Trophoblast cell (in vitro differentiated cells and primary cell): ENCODE data around the gene GPRIN2.

Experiments used
- DNase-seq, 2 donors: peaks; one replicate each; pipeline ENCODE4 v3.0.0-alpha.2; 2016
- H2AFZ ChIP-seq: 2 replicates; pipeline ENCODE4 v1.6.1; 2013; ENCODE audit warnings: low read length, moderate library complexity, mild to moderate bottlenecking; ENCODE audit not compliant: insufficient read depth, poor library complexity
- H2AK5ac ChIP-seq: 2 replicates; pipeline ENCODE4 v1.6.1; 2013; ENCODE audit warnings: mild to moderate bottlenecking, low read length
- H2BK120ac ChIP-seq: 2 replicates; pipeline ENCODE4 v1.6.1; 2013; ENCODE audit warnings: low read length, mild to moderate bottlenecking, moderate library complexity; ENCODE audit not compliant: insufficient read depth, poor library complexity
- H2BK12ac ChIP-seq: 2 replicates; pipeline ENCODE4 v1.6.1; 2013; ENCODE audit warnings: mild to moderate bottlenecking, low read length, moderate library complexity
- H2BK5ac ChIP-seq: 2 replicates; pipeline ENCODE4 v1.6.1; 2013; ENCODE audit warnings: low read length, low read depth, moderate library complexity, mild to moderate bottlenecking; ENCODE audit not compliant: poor library complexity
- H3K14ac ChIP-seq: 2 replicates; pipeline ENCODE4 v1.6.1; 2013; ENCODE audit warnings: mild to moderate bottlenecking, low read length
- H3K18ac ChIP-seq: 2 replicates; pipeline ENCODE4 v1.6.1; 2013; ENCODE audit warnings: mild to moderate bottlenecking, low read length
- H3K23ac ChIP-seq: 2 replicates; pipeline ENCODE4 v1.6.1; 2013; ENCODE audit warnings: low read length
- H3K27ac ChIP-seq: 2 replicates; pipeline ENCODE4 v1.5.1; 2013; ENCODE audit warnings: low read depth, mild to moderate bottlenecking, inconsistent platforms, low read length, moderate library complexity
- H3K27me3 ChIP-seq: 2 replicates; pipeline ENCODE4 v1.6.1; 2013; ENCODE audit warnings: inconsistent platforms, mild to moderate bottlenecking, low read length, moderate library complexity; ENCODE audit not compliant: insufficient read depth
- H3K36me3 ChIP-seq, 2 experiments: 1 replicate in 1 of 2; 2 replicates in 1 of 2; pipeline ENCODE4 v1.6.1; 2013; ENCODE audit warnings: low read length in 2 of 2, mild to moderate bottlenecking in 2 of 2, moderate library complexity in 1 of 2; ENCODE audit not compliant: insufficient read depth in 2 of 2, control insufficient read depth in 1 of 2
- H3K4ac ChIP-seq: 2 replicates; pipeline ENCODE4 v1.6.1; 2013; ENCODE audit warnings: low read depth, mild to moderate bottlenecking, low read length, moderate library complexity
- H3K4me1 ChIP-seq, 2 experiments: 1 replicate in 1 of 2; 2 replicates in 1 of 2; pipeline ENCODE4 v1.6.1; 2013; ENCODE audit warnings: low read length in 2 of 2, mild to moderate bottlenecking in 2 of 2, moderate library complexity in 1 of 2; ENCODE audit not compliant: insufficient read depth in 2 of 2, control insufficient read depth in 1 of 2
- H3K4me2 ChIP-seq: 2 replicates; pipeline ENCODE4 v1.6.1; 2013; ENCODE audit warnings: inconsistent platforms, mild to moderate bottlenecking, low read length, moderate library complexity
- H3K4me3 ChIP-seq: 2 replicates; pipeline ENCODE4 v1.5.1; 2013; ENCODE audit warnings: mild to moderate bottlenecking, low read depth, low read length, inconsistent platforms
- H3K79me1 ChIP-seq: one replicate; pipeline ENCODE4 v1.6.1; 2013; ENCODE audit warnings: low read length
- H3K79me2 ChIP-seq: 2 replicates; pipeline ENCODE4 v1.6.1; 2013; ENCODE audit warnings: low read length, mild to moderate bottlenecking; ENCODE audit not compliant: control insufficient read depth, insufficient read depth, poor library complexity
- H3K9ac ChIP-seq: 2 replicates; pipeline ENCODE4 v1.6.1; 2013; ENCODE audit warnings: mild to moderate bottlenecking, low read length
- H3K9me3 ChIP-seq: 2 replicates; pipeline ENCODE4 v1.6.1; 2013; ENCODE audit warnings: low read depth, mild to moderate bottlenecking, control low read depth, inconsistent platforms, low read length; ENCODE audit not compliant: insufficient read depth
- H4K12ac ChIP-seq: 2 replicates; pipeline ENCODE4 v1.6.1; 2013; ENCODE audit warnings: low read depth, mild to moderate bottlenecking, low read length, moderate library complexity
- H4K8ac ChIP-seq: 2 replicates; pipeline ENCODE4 v1.6.1; 2013; ENCODE audit warnings: low read depth, mild to moderate bottlenecking, low read length, moderate library complexity
- H4K91ac ChIP-seq: one replicate; pipeline ENCODE4 v1.6.1; 2013; ENCODE audit warnings: low read depth, mild to moderate bottlenecking, low read length, moderate library complexity
- whole genome bisulfite sequencing: extraction: QIAGEN DNeasy Blood & Tissue Kit; methylation state at CpG from one replicate; pipeline ENCODE4 v1.1.7; 2013; ENCODE audit warnings: missing lambda C conversion rate; ENCODE audit not compliant: insufficient read length, insufficient coverage; ENCODE audit errors: extremely low coverage; 5-methylcytosine and 5-hydroxymethylcytosine counted together

GPRIN2 gene

DNA sequence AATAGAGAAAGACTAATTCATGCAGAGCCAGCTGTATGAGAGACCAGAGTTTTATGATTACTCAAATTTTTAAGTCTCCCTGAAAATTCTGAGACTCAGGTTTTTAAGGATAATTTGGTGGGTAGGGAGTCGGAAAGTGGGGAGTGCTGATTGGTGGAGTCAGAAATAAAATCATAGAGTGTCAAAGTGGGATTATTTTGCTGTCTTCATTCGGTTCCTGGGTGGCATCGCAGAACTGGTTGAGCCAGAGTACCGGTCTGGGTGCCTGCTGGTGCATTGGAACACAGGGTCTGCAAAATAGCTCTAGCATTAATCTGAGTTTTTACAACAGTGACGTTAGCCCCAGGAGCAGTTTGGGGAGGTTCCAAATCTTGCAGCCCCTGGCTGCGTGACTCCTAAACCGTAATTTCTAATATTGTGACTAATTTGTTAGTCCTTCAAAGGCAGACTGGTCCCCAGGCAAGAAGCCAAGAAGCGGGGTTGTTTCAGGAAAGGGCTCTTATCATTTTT lies 32.4 kb downstream of the GPRIN2 start:
- Histone ChIP-seq H3K18ac (no peak overlapping the region), H3K4ac (no peak overlapping the region), H4K91ac (no peak overlapping the region), H3K36me3 (no peaks in the 10 kb centered on the region), H3K27me3 (no peaks in the 10 kb centered on the region), H4K8ac (no peak overlapping the region), H3K14ac (no peak overlapping the region), H3K4me1 (peaks cover 16 to 22% of the 10 kb centered on the region in 2 experiments), H2BK12ac (no peak overlapping the region), H2BK5ac (no peak overlapping the region), H3K9me3 (peaks cover 12% of the 10 kb centered on the region), H3K23ac (no peak overlapping the region), H3K79me1 (no peaks in the 10 kb centered on the region), H2AFZ (no peak overlapping the region), H4K12ac (no peak overlapping the region), H3K79me2 (no peaks in the 10 kb centered on the region), H2BK120ac (no peak overlapping the region), H3K4me2 (no peak overlapping the region), H3K4me3 (no peak overlapping the region), H3K9ac (no peak overlapping the region), H3K27ac (no peak overlapping the region), H2AK5ac (no peak overlapping the region)
- DNase-seq: peak in 1 of 2 donors; percentile 39
- no CpG with 5 or more reads among the region's 8 CpGs for WGBS

DNA sequence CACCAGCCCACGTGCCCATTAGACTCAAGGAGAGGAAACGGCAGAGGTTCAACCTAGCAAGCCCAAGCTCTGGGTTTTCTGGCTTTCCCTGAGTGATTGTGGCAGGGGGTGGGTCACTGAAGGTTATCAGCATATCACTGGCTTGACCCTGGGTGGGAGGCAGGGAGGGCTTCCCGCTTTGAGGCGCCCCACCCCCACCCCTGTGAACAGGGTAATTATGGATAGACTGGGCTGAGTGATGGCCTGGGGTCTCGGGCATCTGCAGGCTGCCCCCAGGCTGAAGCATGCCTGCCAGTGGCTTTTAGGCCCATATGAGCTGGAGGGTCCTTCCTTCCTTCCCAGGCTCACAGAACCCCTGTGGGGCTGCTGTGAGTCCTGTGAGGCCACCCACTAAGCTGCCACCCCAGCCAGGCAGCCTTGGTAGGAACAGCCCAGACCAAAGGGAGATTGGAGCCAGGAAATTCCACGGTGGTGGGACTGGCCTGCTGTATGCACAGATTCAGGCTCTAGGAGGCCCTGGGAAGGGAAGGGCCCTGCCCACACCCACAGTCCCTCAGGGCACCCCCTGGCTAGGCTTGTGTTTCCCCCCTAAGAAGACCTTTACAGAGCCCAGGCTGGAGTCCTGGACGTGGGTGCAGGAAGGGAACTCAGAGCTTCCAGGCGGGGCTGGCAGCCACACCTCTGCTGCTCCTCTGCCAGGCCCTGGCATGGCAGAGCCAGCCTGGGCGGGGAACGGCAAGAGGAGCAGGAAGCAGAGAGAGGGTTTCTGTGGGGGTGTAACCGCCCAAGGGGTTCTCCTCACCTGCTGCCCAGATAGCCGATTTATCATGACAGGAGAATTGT lies 33.1 kb downstream of the GPRIN2 start:
- Histone ChIP-seq H3K4ac (no peak overlapping the region), H3K18ac (no peak overlapping the region), H3K4me3 (no peak overlapping the region), H3K36me3 (no peaks in the 10 kb centered on the region), H3K4me2 (no peak overlapping the region), H2BK5ac (no peak overlapping the region), H3K14ac (no peak overlapping the region), H3K9me3 (peaks cover 12% of the 10 kb centered on the region), H2BK120ac (no peak overlapping the region), H3K27me3 (no peaks in the 10 kb centered on the region), H3K79me2 (no peaks in the 10 kb centered on the region), H2AFZ (no peak overlapping the region), H4K12ac (no peak overlapping the region), H2BK12ac (no peak overlapping the region), H3K23ac (no peak overlapping the region), H3K79me1 (no peaks in the 10 kb centered on the region), H3K4me1 (peaks cover 16 to 22% of the 10 kb centered on the region in 2 experiments), H3K9ac (no peak overlapping the region), H4K91ac (no peak overlapping the region), H2AK5ac (no peak overlapping the region), H4K8ac (no peak overlapping the region), H3K27ac (no peak overlapping the region)
- DNase-seq: no peak
- no CpG with 5 or more reads among the region's 12 CpGs for WGBS

DNA sequence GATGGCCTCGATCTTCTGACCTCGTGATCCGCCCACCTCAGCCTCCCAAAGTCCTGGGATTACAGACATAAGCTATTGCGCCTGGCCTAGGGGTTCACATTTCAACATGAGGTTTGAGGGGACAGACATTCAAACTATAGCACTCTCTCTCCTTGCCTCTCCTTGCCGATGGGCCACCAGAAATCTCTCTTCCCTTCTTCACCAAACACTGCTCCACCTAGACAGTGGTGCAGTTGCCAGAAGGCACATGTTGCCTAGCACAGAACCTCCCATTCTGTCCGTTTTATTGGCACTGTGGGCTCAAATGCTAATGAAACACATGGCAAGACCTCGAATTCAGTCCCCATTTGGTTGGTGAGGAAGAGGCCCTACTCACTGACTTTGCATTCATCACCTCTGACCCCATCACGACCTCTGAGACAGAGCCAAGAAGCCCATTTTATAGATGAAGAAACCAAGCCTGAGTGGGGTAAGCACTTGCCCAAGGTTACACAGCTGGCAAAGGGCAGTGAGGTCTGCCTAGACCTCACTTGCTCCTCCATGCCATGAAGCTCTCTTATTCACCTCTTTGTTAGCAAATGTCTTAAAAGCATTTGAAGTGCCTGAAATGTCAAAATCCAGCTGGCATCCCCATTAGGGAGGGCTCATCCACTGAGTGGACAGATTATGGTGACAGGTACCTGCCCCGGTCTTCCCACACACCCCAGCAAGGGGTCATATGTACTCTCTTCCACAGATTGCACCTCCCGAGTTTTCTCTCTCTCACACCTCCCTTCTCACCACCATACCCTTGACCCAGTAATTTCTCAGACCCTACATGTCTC lies 34.0 kb downstream of the GPRIN2 start:
- Histone ChIP-seq H3K4me1 (peaks cover 16 to 22% of the 10 kb centered on the region in 2 experiments), H2BK5ac (no peak overlapping the region), H2BK120ac (no peak overlapping the region), H4K91ac (no peak overlapping the region), H3K4ac (no peak overlapping the region), H2AK5ac (no peak overlapping the region), H3K4me2 (no peak overlapping the region), H3K79me1 (no peaks in the 10 kb centered on the region), H3K14ac (no peak overlapping the region), H3K9me3 (peaks cover 12% of the 10 kb centered on the region), H4K8ac (no peak overlapping the region), H2BK12ac (no peak overlapping the region), H3K36me3 (no peaks in the 10 kb centered on the region), H3K23ac (no peak overlapping the region), H3K79me2 (no peaks in the 10 kb centered on the region), H2AFZ (no peak overlapping the region), H3K4me3 (no peak overlapping the region), H3K9ac (no peak overlapping the region), H3K18ac (no peak overlapping the region), H3K27me3 (no peaks in the 10 kb centered on the region), H4K12ac (no peak overlapping the region), H3K27ac (no peak overlapping the region)
- DNase-seq: no peak
- no CpG with 5 or more reads among the region's 10 CpGs for WGBS

DNA sequence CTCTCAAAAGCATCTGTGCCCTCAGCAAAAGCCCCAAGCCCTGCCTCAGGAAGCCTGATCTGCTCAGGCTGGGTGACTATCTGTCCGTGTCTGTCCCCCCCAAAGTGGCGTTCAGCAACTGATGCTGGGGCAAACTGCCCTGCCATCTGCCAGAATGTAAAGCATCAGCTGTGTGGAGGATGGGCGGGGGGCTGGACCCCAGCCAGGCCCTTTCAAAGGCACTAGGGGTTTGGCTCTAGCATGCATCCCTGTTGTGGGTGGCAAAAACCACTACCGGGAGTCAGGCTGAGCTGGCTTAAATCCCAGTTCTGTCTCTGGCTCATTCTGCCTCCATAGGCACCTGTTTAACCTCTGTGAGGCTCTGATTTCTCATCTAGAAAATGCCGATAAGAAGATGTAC lies 35.5 kb downstream of the GPRIN2 start:
- Histone ChIP-seq H3K4me3 (no peak overlapping the region), H4K91ac (no peak overlapping the region), H3K23ac (no peak overlapping the region), H3K79me1 (no peaks in the 10 kb centered on the region), H2BK5ac (no peak overlapping the region), H3K9me3 (peaks cover 11% of the 10 kb centered on the region), H3K27me3 (no peaks in the 10 kb centered on the region), H3K14ac (no peak overlapping the region), H4K8ac (no peak overlapping the region), H3K79me2 (no peaks in the 10 kb centered on the region), H3K4ac (no peak overlapping the region), H3K18ac (no peak overlapping the region), H2BK12ac (no peak overlapping the region), H3K36me3 (no peaks in the 10 kb centered on the region), H3K27ac (no peak overlapping the region), H3K4me1 (peaks cover 16 to 24% of the 10 kb centered on the region in 2 experiments), H2BK120ac (no peak overlapping the region), H2AK5ac (no peak overlapping the region), H4K12ac (no peak overlapping the region), H3K4me2 (no peak overlapping the region), H2AFZ (no peak overlapping the region), H3K9ac (no peak overlapping the region)
- no peak for DNase-seq
- no CpG with 5 or more reads among the region's 5 CpGs for WGBS
